NB4 (cell line): Measurements from ENCODE around the gene MGLL.
A peak's percentile ranks its signal among the peaks of the same experiment; 100 is the strongest.
"Not testable (repeated sequence)": the region's sequence is repeated elsewhere in the genome, so short reads cannot be mapped to it uniquely, and the experiment has no call there.

ENCODE experiments used
- DNase-seq: peaks from one replicate; pipeline ENCODE4 v3.0.0; 2010; ENCODE audit warnings: low read depth
- H3K4me3 ChIP-seq: one replicate; pipeline ENCODE4 v1.5.1; 2011; ENCODE audit warnings: mild to moderate bottlenecking, low read depth, low read length, moderate library complexity
- MYC ChIP-seq: IDR thresholded peaks from 2 replicates; pipeline ENCODE4 v1.6.1; 2011; ENCODE audit warnings: low read depth, low read length
- POLR2A ChIP-seq: IDR thresholded peaks from 2 replicates; pipeline ENCODE4 v1.6.1; 2011; ENCODE audit warnings: mild to moderate bottlenecking; ENCODE audit not compliant: insufficient read length; ENCODE audit errors: extremely low read depth
- TF ChIP-seq, protein P1 (sequence below): IDR thresholded peaks from 2 replicates; pipeline ENCODE4 v1.6.1; 2011; ENCODE audit warnings: low read depth, low read length
- TF ChIP-seq, protein P2 (sequence below): IDR thresholded peaks from one replicate; pipeline ENCODE4 v1.5.1; 2012; ENCODE audit warnings: low read depth, low read length

Gene MGLL

DNA sequence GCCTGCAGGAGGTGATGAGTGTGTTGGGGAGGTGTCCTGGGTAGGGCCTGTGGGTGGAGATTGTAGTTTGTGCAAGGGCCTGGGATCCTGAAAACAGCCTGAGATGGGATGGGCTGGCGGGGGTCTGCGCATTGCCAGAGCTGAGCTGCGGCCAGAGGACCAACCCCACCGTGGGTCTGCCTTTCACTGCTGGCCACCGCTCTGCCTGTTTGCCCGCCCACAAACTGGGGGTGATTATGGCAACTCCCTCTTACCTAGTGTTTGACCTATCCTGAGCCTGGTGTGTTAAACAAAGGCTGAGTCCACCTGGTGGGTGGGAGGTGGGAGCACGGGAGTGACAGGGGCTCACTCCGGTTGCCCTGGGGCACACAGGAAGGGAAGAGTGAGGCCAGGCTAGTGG is 139.8 kb downstream of the MGLL start:
- H3K4me3 ChIP-seq = no peak overlapping the region
- DNase-seq = no peak
- TF ChIP-seq, protein P1, sequence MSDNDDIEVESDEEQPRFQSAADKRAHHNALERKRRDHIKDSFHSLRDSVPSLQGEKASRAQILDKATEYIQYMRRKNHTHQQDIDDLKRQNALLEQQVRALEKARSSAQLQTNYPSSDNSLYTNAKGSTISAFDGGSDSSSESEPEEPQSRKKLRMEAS = no peak
- TF ChIP-seq, protein P2, sequence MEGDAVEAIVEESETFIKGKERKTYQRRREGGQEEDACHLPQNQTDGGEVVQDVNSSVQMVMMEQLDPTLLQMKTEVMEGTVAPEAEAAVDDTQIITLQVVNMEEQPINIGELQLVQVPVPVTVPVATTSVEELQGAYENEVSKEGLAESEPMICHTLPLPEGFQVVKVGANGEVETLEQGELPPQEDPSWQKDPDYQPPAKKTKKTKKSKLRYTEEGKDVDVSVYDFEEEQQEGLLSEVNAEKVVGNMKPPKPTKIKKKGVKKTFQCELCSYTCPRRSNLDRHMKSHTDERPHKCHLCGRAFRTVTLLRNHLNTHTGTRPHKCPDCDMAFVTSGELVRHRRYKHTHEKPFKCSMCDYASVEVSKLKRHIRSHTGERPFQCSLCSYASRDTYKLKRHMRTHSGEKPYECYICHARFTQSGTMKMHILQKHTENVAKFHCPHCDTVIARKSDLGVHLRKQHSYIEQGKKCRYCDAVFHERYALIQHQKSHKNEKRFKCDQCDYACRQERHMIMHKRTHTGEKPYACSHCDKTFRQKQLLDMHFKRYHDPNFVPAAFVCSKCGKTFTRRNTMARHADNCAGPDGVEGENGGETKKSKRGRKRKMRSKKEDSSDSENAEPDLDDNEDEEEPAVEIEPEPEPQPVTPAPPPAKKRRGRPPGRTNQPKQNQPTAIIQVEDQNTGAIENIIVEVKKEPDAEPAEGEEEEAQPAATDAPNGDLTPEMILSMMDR = no peak
- no peak for TF ChIP-seq POLR2A
- no peak for TF ChIP-seq MYC

DNA sequence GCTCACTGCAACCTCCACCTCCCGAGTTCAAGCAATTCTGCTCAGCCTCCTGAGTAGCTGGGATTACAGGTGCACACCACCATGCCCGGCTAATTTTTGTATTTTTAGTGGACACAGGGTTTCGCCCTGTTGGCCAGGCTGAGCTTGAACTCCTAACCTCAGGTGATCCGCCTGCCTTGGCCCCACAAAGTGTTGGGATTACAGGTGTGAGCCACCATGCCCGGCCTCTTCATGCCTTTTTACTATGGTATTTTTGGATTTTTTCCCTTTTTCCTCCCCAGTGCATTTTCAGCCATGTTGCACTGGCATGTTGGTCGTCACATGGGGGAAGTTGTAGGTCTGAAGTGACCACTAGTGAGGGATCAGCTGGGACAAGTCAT is 140.2 kb downstream of the MGLL start:
- not testable (repeated sequence) for DNase-seq, H3K4me3 ChIP-seq

DNA sequence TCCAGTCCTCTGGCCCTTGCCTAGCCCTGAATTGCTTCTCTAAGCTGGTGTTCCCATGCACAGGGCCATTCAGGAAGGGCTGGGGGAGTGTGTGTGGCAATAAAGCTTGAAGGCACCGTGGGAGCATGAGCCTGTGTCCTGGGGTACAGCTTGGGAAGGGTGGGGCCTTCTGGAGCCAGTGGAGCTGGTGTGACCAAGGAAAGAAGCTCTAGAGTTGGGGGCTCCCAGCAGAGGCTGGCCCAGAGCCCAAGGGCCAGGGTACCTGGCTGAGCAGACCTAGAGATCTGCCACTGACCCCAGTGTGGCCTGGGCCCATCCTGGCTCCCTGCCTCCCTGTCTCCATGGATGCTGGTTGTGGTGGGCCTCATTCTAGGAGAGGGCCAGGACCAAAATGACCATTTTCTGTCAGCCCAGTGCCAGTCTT is 141.5 kb downstream of the MGLL start:
- DNase-seq = no peak
- H3K4me3 ChIP-seq = no peak overlapping the region
- TF ChIP-seq, protein P1 = no peak
- TF ChIP-seq MYC (no peak), POLR2A (no peak)
- TF ChIP-seq, protein P2 = no peak

DNA sequence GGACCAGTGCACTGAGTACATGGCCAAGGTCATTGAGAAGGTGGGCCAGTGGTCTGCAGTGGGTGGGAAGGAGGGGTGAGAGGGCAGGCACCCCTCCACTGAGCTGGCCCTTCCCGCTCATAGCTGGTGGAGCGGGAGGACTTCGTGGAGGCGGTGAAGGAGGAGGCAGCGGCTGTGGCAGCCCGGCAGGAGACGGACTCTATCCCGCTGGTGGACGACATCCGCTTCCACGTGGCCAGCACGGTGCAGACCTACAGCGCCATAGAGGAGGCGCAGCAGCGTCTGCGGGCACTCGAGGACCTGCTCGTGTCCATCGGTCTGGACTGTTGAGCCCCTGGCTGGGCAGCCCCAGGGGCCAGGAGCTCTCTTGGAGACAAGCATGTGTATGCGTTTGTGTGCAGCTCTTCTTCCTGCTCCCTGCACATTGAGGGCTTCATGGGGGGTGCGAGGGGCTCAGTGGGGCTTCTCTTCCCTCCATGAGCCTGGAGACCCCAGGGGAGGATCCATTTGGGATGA is 142.1 kb downstream of the MGLL start:
- TF ChIP-seq, protein P2 = no peak
- no peak for TF ChIP-seq POLR2A
- TF ChIP-seq, protein P1 = no peak
- TF ChIP-seq MYC = no peak

DNA sequence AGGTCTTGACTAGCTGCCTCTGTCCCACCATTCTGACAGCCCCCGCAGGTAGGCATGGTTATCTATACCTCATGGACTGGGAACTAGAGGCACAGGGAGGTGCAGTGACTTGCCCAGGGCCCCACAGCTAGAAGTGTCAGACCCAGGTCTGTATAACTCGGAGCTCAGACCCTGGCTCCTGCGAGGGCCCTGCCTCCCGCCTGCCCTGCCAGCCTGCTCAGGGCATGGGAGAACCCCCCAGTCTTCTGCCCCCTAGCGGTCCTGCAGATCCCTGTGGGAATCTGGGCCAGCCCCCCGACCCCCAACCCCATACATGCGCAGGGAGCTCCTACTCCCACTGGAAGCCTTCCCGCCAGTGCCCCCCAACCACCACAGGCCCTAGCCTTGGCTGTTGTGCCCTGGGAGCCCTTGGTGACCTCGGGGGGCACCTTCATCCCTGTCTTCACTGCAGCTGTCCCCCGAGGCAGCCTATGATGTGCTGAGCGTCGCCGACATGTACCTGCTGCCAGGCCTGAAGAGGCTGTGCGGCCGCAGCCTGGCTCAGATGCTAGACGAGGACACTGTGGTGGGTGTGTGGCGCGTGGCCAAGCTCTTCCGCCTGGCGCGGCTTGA is 142.7 kb downstream of the MGLL start:
- DNase-seq = no peak
- TF ChIP-seq, protein P1 = no peak
- TF ChIP-seq MYC (no peak), POLR2A (no peak)
- TF ChIP-seq, protein P2 = no peak
- no peak overlapping the region for H3K4me3 ChIP-seq

More for the DNA sequence above, 142.1 kb downstream of the MGLL start:
- H3K4me3 ChIP-seq = no peak overlapping the region
- DNase-seq = no peak

DNA sequence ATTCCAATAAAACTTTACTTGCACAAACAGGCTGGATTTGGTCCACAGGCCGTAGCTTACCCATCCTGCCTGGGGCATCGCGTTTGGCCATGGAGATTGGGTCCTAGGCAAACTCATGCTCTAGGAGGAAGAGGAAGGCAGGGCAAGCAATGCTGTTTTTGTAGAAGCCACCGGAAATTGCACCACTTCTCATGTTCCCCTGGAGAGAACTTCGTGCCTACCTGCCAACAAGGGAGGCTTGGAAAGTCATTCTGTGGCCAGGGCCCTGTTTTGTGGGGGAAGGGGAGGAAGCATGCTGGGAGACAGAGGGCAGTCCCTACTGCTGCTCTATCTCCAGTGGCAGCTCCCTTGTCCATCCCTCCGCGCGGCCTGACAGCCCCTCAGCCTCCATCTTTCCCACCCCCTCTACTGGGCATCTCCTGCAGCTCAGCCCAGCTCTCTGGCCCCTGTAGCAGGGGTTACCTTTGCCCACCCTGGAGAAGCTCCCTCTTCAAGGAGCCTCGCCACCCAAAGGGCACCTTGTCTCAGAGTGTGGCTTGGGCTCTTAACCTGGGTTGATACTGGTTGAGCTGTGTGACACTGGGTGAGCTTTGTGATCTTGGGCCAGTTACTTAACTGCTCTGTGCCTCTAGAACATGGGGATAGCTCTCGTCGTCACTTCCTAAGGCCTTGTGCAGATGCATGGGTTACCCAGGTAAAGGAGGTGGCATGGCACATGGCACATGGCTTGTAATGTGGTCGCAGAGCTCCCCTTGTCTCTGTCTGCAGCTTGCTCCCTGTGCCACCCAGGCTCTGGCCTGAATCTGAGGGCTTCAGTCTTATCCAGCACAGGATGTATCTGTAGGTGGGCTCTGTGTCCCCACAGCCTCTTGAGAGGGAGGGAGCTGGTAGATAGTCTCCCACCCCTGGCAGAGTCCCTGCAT is 143.4 kb downstream of the MGLL start:
- peak; percentile 87 for DNase-seq
- no peak overlapping the region for H3K4me3 ChIP-seq
- TF ChIP-seq, protein P1 = peak; percentile 47; the same call in 1 of the 2 replicates
- TF ChIP-seq, protein P2 = no peak
- TF ChIP-seq POLR2A (no peak), MYC (no peak; the same call in 1 of the 2 replicates)
